Bronchial epithelial cell (primary cell): ENCODE data around the gene ATG10. TPM values are rescaled to one million over a fixed set of nuclear protein-coding genes. Genes with fewer than 3 reads are reported as not detected.

Experiments used
- DNase-seq: peaks from one replicate; pipeline ENCODE4 v3.0.0-alpha.2; 2010; ENCODE audit warnings: low read depth
- FAIRE-seq: peaks from 2 replicates; lab custom pipeline; 2011; peaks lifted over from hg19 to GRCh38; lab: Jason Lieb, UNC
- H3K27me3 ChIP-seq: 2 replicates; pipeline ENCODE4 v1.5.1; 2011; ENCODE audit warnings: low read length; ENCODE audit not compliant: control insufficient read depth, insufficient read depth
- H3K36me3 ChIP-seq: 2 replicates; pipeline ENCODE4 v1.5.1; 2011; ENCODE audit warnings: low read length; ENCODE audit not compliant: control insufficient read depth, insufficient read depth
- H3K4me3 ChIP-seq: 2 replicates; pipeline ENCODE4 v1.5.1; 2011; ENCODE audit warnings: mild to moderate bottlenecking, low read depth, low read length, control low read depth
- CTCF ChIP-seq: IDR thresholded peaks from 2 replicates; pipeline ENCODE4 v1.5.1; 2011; ENCODE audit warnings: mild to moderate bottlenecking, moderate library complexity, low read length, control low read depth, inconsistent platforms; ENCODE audit not compliant: insufficient read depth, severe bottlenecking
- total RNA-seq: library from RNA; depleted of rRNA; stranded (reverse); fragments of >200 nt; gene quantifications from 2 replicates; pipeline ENCODE4 v1.2.1, GENCODE V29; 2014

ATG10 gene
- total RNA-seq, 1 donor from 2014 or later: 9.7 TPM

- no peaks in the 10 kb centered on the region for H3K27me3 ChIP-seq
- no peak for FAIRE-seq
- no peaks in the 10 kb centered on the region for H3K36me3 ChIP-seq
- no peak for TF ChIP-seq CTCF
- DNase-seq: no peak
- H3K4me3 ChIP-seq: no peak overlapping the region
Observed at GRCh38 chr5:82197550-82197949, 225.7 kb downstream of the ATG10 start.

GRCh38 chr5:82204567-82204966 is 232.7 kb downstream of the ATG10 start:
- no peak overlapping the region for H3K4me3 ChIP-seq
- DNase-seq (no peak), FAIRE-seq (no peak)

GRCh38 chr5:82205005-82205404 is 233.2 kb downstream of the ATG10 start:
- FAIRE-seq (no peak), DNase-seq (peak; percentile 23)
- TF ChIP-seq CTCF: no peak
- H3K4me3 ChIP-seq: no peak overlapping the region
- no peaks in the 10 kb centered on the region for H3K36me3 ChIP-seq
- H3K27me3 ChIP-seq: no peaks in the 10 kb centered on the region

More at GRCh38 chr5:82204567-82204966, 232.7 kb downstream of the ATG10 start:
- H3K36me3 ChIP-seq: no peaks in the 10 kb centered on the region
- H3K27me3 ChIP-seq: no peaks in the 10 kb centered on the region
- no peak for TF ChIP-seq CTCF

GRCh38 chr5:82208371-82208770 is 236.5 kb downstream of the ATG10 start:
- no peaks in the 10 kb centered on the region for H3K36me3 ChIP-seq
- TF ChIP-seq CTCF: no peak
- no peak overlapping the region for H3K4me3 ChIP-seq
- no peaks in the 10 kb centered on the region for H3K27me3 ChIP-seq
- DNase-seq (no peak), FAIRE-seq (no peak)

GRCh38 chr5:82211855-82212572 is 240.2 kb downstream of the ATG10 start:
- Histone ChIP-seq H3K4me3 (no peak overlapping the region), H3K36me3 (no peaks in the 10 kb centered on the region), H3K27me3 (no peaks in the 10 kb centered on the region)
- TF ChIP-seq CTCF: no peak
- FAIRE-seq (no peak), DNase-seq (peak; percentile 76)

- H3K27me3 ChIP-seq: no peaks in the 10 kb centered on the region
- no peak for FAIRE-seq
- no peaks in the 10 kb centered on the region for H3K36me3 ChIP-seq
- no peak overlapping the region for H3K4me3 ChIP-seq
- no peak for DNase-seq
- no peak for TF ChIP-seq CTCF
Observed at GRCh38 chr5:82217917-82218316, 246.1 kb downstream of the ATG10 start.
